GOT3 (cell line): ENCODE results near the gene EYS.
"Not testable (repeated sequence)": the region's sequence is repeated elsewhere in the genome, so short reads cannot be mapped to it uniquely, and the experiment has no call there.

Source experiments
- DNase-seq: peaks from one replicate; lab custom pipeline; 2025; ENCODE audit warnings: mixed read lengths; lab: John Stamatoyannopoulos, UW

EYS gene

GRCh38 chr6:63899550-63899949 lies 1807.5 kb downstream of the EYS start:
- DNase-seq, result no peak

GRCh38 chr6:63897952-63898351 lies 1809.1 kb downstream of the EYS start:
- DNase-seq, result no peak

- no peak for DNase-seq
Measured at GRCh38 chr6:63897459-63897858, 1809.6 kb downstream of the EYS start.

GRCh38 chr6:63888416-63888815 lies 1818.6 kb downstream of the EYS start:
- no peak for DNase-seq

GRCh38 chr6:63887804-63888203 lies 1819.2 kb downstream of the EYS start:
- DNase-seq, result not testable (repeated sequence)

GRCh38 chr6:63887002-63887751 lies 1819.8 kb downstream of the EYS start:
- no peak for DNase-seq

GRCh38 chr6:63886341-63886740 lies 1820.7 kb downstream of the EYS start:
- DNase-seq, result no peak

GRCh38 chr6:63883597-63883996 lies 1823.4 kb downstream of the EYS start:
- no peak for DNase-seq

- DNase-seq, result no peak
Measured at GRCh38 chr6:63882208-63882607, 1824.8 kb downstream of the EYS start.

- no peak for DNase-seq
Measured at GRCh38 chr6:63881791-63882190, 1825.2 kb downstream of the EYS start.

GRCh38 chr6:63872233-63872632 lies 1834.8 kb downstream of the EYS start:
- DNase-seq, result no peak

- DNase-seq, result no peak
Measured at GRCh38 chr6:63868351-63868750, 1838.7 kb downstream of the EYS start.

GRCh38 chr6:63864671-63865318 lies 1842.2 kb downstream of the EYS start:
- DNase-seq, result no peak

- no peak for DNase-seq
Measured at GRCh38 chr6:63864061-63864460, 1843.0 kb downstream of the EYS start.

GRCh38 chr6:63862486-63863198 lies 1844.4 kb downstream of the EYS start:
- DNase-seq, result no peak

- DNase-seq, result no peak
Measured at GRCh38 chr6:63859528-63859927, 1847.5 kb downstream of the EYS start.

- DNase-seq, result no peak
Measured at GRCh38 chr6:63858691-63859090, 1848.3 kb downstream of the EYS start.

- DNase-seq, result no peak
Measured at GRCh38 chr6:63856271-63856670, 1850.8 kb downstream of the EYS start.

GRCh38 chr6:63844287-63844686 lies 1862.7 kb downstream of the EYS start:
- no peak for DNase-seq

GRCh38 chr6:63839485-63839884 lies 1867.5 kb downstream of the EYS start:
- DNase-seq, result no peak

GRCh38 chr6:63828678-63829077 lies 1878.3 kb downstream of the EYS start:
- DNase-seq, result not testable (repeated sequence)

- DNase-seq, result no peak
Measured at GRCh38 chr6:63824722-63825121, 1882.3 kb downstream of the EYS start.

GRCh38 chr6:63821442-63821841 lies 1885.6 kb downstream of the EYS start:
- DNase-seq, result no peak
